Islet of Langerhans (tissue), 1 donor: Measurements from ENCODE around the gene ABCB11.
A peak's percentile ranks its signal among the peaks of the same experiment; 100 is the strongest.

Experiments used
- FAIRE-seq: peaks from one replicate; lab custom pipeline; 2011; peaks lifted over from hg19 to GRCh38; lab: Jason Lieb, UNC

Gene ABCB11

DNA sequence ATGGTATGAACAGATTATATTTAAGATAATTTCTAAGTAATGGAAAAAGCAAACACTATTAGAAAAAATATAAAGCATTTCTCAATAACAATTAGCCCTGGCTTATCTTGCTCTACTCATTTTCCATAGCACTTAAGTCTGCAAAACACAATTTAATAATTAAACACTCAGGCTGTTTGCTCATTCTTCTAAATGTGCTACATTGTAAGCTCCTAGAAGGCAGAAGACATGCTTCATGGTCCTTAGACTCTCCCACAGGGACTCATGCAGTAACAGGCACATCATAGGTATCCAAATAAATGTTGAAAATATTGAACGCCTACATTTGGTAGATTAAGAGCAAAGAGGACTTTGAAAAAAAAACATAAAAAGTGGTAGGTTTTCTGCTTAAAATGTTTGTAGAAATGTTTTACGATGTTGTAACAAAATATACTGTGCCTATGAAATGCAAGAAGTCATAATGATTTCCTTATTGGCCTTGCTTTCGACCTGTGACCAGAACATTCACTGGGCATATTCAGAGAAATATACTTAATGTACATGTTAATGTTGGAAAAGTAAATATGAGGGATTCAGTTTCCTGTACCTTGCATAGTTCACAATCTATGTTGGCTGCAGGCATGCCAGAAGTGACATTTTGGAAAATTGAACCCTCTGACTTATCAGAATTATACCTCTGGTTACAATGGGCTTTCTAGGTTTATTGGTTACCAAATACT, 102.9 kb downstream of the ABCB11 start:
- peak; percentile 99 for FAIRE-seq

DNA sequence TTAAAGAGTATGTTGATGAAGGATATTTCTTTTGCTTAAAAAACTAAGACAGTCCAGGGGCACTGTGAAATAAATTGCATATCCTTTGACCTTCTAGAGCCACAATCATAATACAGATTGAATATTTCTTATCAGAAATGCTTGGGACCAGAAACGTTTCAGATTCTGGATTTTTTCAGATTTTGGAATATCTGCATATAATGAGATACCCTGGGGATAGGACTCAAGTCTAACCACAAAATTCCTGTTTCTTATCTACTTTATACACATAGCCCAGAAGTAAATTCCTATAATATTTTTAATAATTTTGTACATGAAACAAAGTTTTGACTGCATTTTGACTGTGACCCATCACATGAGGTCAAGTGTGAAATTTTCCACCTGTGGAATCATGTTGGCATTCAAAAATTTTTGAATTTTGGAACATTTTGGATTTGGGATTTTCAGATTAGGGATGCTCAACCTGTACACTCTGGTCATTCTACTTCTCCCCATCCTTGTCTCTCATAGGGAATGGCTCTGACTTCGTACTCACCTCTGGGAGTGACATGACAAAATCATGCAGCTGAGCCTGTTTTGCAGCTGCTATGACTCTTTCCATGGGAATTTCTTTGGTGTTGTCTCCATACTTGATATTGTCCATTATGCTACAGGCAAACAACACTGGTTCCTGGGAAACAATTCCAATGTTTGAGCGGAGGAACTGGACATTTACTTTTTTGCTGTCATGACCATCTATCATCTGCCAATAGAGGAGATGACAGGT, 104.3 kb downstream of the ABCB11 start:
- peak; percentile 91 for FAIRE-seq

DNA sequence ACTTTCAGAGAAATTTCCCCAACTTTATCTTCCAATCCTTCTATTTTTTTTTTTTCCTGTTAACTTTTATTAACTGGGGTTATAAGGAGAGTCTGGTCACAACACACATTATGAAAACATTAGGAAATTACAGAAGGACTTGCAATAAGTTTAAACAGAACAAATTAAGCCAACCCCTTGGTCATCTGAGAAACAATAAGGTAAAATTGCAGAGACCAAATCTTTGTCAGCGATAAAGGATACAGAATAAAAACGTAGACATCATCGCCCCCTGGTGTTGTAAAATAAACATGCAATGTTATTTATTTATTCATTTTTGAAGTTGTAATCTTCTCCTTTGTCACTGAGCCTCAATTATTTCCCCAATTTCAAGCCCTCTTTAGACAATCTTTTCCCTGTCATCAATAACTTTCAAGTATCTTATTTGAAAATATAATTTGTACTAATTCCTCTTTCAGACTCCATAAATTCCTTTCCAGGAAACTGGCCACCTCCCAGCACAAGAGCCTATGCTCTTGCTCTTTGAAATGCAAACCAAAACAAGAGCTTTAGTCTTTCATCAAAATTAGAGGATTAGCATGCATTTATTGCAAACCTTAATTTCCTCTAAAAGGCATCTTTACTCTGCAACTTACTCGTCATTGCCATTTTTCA, 110.5 kb downstream of the ABCB11 start:
- FAIRE-seq, result peak; percentile 85

DNA sequence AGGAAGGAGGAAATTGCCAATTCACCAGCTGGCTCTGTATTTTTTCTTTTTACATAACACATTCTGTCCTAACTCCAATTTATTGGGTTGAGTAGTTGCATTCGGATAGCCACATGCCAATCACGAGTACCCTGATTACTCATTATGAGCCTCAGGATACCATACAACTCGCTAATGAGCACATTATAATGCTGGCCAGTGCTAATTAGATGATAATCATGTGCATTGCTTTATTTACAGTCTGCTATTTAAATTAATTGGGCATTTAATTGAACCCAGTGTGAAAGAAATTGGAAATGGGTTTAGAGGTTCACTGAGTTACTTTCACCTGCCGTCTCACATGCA, 114.8 kb downstream of the ABCB11 start:
- no peak for FAIRE-seq

DNA sequence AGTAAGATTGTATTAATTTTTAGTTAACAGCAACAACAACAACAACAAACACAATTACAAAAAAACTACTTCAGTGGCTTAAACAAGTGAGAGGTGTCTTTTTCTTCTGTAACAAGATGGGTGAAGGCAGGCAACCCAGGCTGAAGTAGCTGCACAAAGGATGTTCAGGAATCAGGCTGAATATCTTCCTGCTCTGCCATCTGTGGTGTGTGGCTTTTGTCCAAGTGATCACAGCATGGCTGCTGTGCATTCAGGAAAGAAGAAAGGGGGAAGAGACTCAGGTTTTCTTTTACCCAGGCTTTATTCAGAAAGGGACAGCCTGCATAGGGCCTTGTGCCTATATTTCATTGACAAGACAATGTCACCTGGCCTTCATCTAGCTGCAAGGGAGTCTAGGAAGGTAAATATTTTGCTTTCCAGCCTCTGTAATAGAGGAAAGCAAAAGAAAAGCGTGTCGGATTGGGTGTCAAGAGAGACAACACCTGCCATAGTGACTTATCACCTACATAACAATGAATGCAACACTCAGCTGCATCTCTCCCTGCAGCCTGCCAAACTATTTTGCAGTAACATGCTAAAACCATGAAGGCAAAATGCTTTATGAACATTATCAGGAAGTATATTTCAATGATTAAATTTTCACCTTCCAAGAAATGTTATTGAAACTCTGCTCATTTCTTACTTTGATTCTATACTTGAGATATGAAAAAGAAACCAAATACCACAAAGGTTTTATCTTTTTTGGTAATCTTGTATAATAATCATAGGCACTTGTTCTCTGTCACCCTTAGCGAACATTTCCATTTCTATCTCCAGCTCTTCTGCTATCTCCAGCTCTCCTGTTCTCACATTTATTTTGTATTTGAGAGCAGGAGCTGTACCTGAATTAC, 115.4 kb downstream of the ABCB11 start:
- FAIRE-seq, result peak; percentile 78

DNA sequence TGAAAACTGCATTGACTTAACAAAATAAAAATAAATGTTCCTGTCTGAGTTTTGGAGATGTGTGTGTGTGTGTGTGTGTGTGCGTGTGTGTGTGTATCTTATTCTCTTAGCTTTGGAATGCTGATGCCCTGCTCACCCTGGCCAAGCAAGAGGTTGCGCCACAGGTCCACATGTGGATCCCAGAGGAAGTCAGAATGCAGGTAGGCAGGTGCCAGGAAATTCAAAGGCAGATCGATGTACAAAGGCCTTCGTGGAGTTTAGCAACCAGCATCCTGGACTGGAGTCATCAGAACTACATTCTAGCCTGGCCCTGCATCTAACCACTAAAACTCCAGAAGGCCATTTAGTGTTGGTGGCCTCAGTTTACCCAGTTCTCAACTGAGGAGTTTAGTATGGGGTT, 117.6 kb downstream of the ABCB11 start:
- no peak for FAIRE-seq

DNA sequence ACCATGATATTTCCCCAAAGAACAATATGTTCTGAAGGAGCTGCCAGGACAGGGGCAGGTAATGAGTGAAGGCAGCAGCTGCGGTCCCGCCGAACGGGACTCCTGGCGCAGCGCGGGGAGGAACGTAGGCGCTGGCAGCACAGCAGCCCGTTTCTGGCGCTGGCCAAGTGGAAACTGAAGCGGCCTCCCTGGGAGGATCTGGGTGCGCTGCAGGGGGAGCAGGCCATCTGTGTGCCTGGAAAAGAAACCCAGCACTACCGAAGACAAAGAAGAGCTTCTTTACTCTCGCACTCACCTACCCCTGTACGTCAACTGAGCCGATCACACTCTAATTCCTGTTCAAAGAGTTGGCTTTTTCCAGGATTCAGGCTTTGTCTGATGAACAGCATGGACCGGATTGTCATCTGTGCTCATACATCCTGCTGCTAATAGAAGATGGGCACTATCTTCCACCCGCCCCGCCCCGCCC, 118.2 kb downstream of the ABCB11 start:
- FAIRE-seq, result no peak

DNA sequence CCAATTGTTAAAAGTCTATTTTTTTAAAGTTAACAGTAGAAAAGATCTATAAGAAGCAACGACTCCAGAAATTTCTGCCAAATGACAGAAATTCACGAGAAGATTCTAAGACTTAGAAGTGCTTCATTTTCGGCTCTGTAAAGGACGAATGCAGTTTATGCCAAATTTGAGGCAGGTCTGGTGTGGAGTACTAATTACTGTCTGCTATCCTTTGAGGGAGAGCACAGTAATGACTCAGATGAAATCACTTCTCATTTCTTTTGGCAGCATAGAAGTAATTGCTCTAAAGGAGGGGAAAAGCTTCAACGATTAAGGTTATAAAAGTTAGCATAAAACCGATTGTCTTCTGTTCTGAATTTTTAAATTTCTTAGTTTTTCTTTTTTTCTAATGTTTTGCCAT, 118.7 kb downstream of the ABCB11 start:
- FAIRE-seq, result no peak

DNA sequence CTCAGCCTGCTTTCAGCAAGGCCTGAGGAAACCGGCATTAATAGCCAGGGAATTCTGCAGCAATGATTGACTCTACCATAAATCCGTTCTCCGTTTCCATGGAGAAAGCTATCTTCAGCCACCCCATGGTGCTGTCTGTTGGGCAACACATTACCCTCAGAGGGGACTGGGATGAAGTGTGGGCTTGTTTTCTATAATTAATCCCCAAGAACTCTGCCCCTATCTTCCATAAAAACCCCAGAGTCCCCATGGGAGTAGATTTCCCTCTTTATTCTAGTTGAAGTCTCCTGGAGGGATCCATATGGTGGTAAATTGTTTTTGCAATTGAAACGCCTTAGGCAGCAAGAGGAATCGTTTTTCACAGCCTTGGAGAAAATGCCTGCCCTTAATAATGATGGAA, 120.8 kb downstream of the ABCB11 start:
- no peak for FAIRE-seq

DNA sequence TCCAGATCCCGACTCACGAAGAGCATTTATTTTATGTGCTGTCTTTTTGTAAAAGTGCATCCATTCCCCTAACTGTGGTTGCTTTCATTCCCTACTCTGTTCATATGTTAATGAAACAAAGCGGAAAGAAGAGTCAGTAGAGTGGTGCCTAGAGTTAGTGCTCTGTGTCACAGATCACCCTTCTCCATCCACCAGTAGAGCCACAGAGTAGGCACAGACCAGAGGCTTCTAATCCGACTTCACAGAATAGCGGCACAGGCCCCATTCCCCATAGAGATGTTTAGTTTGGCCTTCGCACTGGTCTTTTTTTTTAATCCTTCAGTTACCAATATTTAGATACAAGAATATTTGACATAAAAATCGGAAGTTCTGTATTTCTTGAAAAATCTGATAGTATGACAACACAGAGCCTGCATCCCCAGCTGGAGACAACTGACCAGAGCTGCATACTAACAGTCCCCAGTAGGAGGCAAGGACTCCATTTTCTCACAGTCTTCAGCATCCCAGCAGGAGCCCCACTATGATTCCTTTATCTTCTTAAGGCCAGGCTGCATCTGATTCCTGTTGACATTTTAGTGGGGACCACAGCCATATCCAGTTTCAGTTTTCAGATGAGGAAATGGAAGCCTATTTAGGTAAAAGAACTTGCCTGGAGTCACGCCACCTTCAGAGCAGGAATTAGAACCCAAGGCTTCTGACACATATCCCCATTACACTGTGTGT, 123.0 kb downstream of the ABCB11 start:
- FAIRE-seq, result no peak

DNA sequence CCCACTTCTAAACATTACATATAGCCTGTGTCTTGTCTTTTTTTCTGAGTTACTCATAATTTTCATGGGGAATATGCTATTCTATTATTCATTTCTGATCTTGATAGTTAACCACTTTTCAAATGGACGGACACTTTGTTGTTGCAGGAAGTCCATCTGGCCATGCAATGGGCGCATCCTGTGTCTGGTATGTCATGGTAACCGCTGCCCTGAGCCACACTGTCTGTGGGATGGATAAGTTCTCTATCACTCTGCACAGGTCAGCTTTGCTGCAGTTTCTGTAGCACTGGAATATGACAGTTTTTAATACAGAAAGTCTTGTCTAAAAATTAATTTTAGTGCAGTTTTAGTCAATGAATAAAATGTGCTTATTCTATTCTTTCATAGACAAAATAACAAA, 126.8 kb downstream of the ABCB11 start:
- peak; percentile 30 for FAIRE-seq

DNA sequence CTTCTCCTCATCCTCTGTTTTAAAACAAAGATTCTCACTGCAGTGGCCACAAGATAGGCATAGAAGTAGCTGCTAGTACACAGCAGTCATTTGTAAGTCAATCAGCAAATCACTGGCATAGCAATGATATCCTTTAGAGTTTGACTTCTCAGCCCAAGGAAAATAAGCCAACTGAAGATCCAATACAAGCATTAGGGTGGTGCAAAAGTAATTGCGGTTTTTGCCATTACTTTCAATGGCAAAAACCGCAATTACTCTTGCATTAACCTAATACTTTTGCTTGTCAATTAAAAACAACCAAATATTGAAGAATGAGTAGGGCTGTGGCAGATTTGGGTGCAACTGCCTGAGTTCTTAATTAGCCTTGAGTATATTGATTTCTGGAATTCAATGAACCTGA, 127.2 kb downstream of the ABCB11 start:
- peak; percentile 53 for FAIRE-seq

DNA sequence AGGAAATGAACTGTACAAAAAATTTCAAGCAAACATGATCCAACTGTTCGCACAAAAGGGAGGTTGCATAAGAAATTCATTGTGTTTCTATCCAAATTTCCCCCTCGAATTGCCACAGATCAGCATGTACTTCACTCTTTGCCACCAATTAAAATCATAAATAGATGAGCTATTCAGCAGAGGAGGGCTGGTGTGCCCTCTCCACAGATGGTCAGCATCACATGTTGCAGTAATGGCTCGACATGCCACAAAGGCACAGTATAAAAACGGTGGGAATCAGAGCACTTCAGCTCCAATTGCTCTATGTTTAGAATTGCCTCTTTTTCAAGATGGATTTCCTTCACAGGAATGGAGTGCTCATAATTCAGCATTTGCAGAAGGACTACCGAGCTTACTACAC, 130.1 kb downstream of the ABCB11 start, which contains the start of gene G6PC2:
TSS of gene G6PC2 (plus strand) at position 289 of the 400 bp plus-strand sequence. CDS start at position 330, 41 bp downstream.
- FAIRE-seq, result no peak

DNA sequence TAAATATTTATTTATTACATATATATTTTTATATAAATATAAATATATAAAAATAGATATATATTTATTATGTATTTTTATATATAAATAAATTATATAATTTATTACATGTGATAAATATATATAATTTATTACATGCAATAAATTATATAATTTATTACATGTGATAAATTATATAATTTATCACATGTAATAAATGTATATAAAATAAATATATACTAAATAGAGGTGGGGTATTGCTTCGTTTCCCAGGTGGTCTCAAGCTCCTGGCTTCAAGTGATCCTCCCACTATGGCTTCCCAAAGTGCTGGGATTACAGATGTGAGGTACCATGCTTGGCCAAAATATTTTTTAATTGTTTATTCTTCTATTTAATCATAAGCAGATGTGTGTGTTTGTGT, 133.7 kb downstream of the ABCB11 start:
- FAIRE-seq, result peak; percentile 65

DNA sequence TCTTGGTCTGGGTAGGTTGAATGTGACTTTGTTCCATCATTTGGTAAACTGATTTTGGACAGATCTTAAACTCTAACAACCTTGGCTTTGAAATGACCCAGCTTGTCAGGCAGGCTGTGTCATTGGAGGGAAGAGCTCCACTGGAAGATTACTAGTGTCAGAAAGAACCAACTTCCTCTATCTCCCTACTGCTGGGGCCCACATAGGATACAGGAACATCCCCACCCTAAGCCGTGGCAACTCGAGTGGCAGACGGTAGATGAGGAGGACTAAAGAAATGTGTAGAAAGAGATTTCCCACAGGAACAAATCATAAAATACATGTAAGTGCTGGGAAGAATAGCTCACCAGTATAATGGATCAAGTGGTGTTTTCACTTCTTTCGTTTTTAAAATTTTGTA, 134.3 kb downstream of the ABCB11 start:
- FAIRE-seq, result no peak

DNA sequence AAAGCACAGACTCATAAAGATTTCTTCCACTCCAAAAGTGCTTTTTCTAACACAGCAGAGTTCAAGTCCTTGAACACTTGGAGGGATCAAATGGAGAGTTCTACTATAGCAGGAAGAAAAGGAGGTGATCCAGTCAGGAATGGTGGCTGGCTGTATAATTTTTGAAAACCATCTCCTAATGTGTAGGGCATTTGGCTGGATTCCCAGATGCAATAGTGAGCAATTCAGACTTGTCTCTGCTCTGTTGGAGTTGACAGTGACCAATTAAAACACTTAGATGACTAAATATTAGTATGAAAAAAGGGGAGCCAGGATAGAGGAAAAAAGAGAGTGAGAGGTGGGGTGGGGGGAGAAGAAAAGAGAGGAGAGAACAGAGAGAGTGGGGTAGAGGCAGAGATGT, 135.4 kb downstream of the ABCB11 start:
- FAIRE-seq, result no peak

DNA sequence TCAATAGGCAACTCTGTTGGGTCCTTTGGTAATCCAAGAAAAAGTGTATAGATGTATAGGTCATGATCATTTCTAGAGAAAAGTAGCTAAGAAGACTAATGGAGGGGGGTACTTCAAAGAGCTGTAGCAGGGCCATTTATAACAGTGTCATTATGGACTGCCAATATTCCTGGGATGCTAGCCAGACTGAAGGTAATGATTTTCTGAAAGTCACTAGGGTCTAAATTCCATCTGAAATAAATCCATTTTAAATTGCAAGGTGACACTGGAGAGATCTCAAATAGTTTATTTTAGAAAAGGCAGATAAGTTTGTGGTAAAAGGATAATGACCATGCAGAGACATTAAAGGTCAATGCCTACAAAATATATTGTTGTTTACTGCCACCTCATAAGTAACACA, 136.4 kb downstream of the ABCB11 start:
- no peak for FAIRE-seq

DNA sequence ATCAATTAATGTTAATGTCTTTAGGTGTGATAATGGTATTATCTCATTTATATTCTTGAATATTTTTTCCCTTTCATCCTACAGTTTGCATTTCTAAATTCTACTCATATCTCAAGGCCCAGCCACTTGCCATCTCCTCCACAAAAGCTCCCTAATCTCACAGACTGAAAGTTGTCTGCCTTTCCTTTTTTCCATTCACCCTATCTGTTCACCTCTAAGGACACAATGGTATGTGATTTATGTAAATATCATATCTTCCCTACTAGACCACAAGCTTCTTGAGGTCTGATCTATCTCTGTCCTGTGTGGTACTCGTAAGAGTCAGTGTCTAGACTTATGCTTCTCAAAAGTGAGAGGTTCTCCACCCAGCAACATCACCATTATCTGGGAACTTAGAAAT, 137.0 kb downstream of the ABCB11 start:
- no peak for FAIRE-seq

DNA sequence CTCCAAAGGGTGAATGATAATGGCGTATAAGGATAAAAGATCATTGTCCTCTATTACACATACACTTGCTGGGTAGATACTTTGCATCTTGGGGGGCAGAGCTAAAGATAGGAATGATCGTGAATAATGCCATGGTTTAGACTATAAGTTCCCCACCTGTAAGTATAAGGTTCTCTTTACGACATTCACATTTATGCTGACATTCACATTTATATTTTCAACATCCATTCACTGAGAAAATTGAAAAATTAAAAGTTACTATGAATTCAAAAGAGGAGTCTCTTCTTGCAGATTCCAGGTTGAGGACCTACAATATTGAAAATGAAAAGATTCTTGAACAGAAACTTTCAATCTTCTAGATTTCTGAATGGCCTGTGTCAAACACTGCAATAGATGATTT, 138.8 kb downstream of the ABCB11 start:
- FAIRE-seq, result no peak

DNA sequence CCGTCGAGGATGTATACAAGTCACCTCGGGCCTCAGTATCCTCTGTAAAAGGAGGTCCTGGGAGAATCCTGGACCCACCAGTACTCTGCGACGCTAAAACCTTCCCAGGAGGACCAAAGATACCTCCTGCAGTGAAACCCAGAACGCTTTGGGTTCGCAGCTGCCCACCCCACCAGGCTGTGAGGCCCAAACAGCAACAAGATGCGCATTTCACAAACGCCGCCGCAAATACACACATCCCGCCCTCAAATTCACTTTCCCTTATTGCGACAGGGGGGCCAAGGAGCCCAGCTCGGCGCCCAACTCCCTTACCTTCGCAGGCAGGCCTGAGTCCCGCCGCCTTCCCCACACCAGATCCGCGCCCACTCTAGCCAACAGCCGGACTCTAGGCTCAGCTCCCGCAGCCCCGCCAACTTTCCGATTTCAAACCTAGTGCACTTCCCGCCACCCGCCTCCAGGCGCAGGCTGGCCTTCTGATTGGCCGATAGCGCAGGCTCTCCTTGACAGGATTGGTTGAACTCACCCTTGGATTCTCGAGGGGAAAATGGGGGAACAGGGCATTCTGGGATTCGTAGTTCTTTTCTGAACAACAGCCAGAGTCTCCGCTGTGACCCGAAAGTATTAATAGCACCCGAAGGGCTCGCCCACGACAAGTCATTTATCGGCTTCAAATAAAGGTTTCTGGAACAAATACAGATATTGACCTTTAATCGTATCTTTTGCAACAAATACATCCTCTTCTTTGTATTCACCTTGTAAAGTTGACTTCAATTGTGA, 140.9 kb downstream of the ABCB11 start, which contains the start of gene SPC25:
TSS of gene SPC25 (minus strand) at position 425 of the 777 bp plus-strand sequence. CDS start 911 bp downstream, outside the sequence.
- peak; percentile 93 for FAIRE-seq

DNA sequence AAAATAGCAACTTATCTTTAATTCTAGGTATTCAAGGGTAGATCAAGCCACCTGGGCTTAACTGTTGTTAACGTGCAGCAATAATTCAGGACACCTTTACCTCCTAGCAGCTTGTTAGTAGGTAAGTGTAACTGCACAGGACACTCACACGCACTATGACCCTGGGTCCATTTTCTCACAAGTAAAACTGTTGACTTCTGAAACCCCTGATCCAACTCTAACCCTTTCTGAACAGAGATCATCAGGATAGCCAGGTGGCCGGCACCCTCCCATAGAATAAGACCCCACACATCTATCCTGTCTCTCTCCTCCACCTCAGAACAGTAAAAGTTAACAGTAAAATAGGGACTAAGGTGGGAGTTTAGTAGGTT, 141.5 kb downstream of the ABCB11 start:
- FAIRE-seq, result no peak
